Measurements from ENCODE around the gene DAW1.
"Not testable (repeated sequence)": the region's sequence is repeated elsewhere in the genome, so short reads cannot be mapped to it uniquely, and the experiment has no call there.

DAW1 gene

GRCh38 chr2:227914362-227914761 lies 42.9 kb downstream of the DAW1 start:
- no peak for DNase-seq (ENCODE audit: low read depth)

- DNase-seq (ENCODE audit: low read depth), result no peak
Measured at GRCh38 chr2:227921648-227922047, 50.2 kb downstream of the DAW1 start.

DNA sequence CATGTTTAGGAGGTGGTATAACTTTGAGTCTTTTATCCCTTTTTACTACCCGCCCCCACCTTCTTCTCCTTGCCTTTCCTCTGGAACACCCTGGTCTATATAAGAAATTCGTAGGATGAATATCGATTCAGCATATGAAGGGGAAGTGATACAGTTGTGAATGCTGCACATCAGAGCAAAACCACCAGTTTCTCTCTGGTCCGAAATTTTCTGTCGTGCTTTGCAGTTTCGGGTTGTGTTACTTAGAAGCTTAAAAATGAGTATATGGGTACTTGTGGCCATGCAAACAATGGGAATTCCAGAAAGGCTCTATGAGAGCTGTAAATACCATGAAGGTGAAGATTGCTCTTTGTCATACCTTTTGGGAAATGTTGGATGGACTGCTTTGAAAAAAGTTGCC lies 60.6 kb downstream of the DAW1 start:
- no peak for DNase-seq (ENCODE audit: low read depth)

DNA sequence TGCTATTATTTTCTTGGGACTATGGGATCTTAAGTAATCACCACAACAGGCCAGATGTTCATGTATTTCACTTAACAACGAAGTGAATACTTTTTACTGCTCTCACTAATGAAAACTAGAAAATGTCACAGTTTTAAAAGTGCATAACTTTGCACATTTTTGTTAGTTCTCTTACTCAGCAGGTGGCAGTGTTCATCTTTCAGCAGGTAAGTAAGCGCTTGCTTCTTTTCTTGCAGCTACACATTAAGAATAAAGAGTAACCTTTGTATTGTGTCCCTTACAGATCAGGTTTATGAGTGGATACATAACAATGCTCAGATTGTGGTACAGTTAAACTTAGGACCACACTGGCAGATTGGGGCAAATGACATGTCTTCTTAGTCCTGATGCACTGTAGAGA lies 61.0 kb downstream of the DAW1 start:
- DNase-seq (ENCODE audit: low read depth), result no peak

DNA sequence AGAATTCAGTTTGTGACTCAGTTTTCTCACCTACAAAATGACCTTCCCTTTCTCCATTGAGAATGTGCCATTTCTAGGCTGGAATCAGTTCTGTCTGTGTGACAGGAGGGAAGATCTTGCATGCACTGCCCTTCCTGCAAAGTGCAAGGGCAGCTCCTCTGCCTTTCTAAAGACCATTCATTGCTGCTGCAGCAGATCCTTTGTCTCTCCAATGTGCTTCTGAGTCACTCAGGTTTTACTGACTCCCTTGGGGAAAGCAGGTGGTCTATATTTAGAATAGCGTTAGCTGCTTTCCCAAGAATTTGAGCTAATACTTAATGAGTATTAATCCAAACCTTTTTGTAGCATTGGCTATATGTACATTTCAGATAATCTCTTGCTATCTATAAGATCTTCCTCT lies 62.5 kb downstream of the DAW1 start:
- no peak for DNase-seq (ENCODE audit: low read depth)

DNA sequence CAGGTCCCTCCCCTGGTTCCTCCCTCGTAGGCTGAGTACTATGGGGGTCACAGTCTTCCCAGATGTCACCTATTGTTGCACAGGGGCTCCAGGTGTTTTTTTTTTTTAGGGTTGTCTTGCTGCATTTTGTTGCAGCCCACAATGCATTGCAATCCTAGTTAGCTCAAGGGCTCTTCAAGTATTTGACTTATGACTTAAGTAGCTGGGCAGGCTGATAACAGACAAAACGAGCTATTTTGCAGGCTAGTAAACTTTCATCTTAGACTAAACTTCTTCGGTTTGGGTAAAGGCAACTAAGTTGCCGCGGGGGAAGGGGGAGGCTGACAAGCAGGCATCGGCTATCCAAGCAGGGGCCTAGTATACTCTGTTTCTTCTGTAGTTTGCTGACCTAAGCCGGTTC lies 64.8 kb downstream of the DAW1 start:
- not testable (repeated sequence) for DNase-seq (ENCODE audit: low read depth)

- DNase-seq (ENCODE audit: low read depth), result no peak
Measured at GRCh38 chr2:227939271-227940027, 68.0 kb downstream of the DAW1 start.

- DNase-seq (ENCODE audit: low read depth), result no peak
Measured at GRCh38 chr2:227942021-227942420, 70.6 kb downstream of the DAW1 start.

- no peak for DNase-seq (ENCODE audit: low read depth)
Measured at GRCh38 chr2:227942965-227943364, 71.5 kb downstream of the DAW1 start.

DNA sequence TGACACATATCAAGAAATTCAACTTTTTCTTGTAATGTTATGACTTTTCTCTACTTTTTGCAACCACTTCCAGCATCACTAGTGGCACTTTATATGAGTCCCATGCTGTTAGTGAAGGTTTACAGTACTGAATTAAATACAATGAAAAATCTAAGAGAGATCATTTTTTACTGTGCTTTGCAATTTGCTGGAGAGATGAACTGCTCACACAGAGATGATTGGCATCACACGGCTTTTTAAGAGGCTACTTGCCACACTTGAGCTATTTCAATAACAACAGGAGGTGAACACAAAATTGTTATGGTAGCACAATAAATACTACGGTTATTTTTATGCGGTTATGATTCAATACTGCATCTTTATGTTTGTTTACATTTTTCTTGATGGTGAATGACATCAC lies 88.9 kb downstream of the DAW1 start:
- DNase-seq (ENCODE audit: low read depth), result no peak

DNA sequence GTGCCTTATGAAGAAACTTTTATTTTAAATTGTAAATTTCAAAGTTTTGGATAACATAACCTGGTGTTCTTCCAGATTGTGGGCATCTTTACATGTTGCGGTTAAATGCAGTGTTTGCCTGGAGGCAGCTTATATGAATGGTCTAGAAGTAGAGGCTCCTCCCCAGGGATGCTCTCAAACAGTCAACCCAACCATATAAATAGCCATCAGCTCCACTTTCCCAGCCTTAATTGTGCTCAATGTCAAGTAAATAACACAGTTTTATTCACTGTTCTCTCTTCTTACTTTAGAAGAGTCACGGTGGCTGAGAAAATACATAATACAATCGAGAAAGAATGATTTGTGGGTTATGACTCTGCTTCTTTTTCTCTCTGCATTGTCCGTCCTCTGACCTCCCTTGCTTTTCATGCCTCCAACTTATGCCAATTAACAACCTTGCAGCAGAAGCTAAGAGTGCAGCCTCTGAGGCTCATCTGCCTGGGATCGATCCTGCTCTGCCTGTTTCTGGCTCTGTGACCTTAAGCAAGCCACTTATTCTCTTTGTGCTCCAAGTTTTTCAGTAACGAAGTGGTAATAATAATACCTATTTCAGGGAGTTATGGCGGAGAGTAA lies 100.3 kb downstream of the DAW1 start:
- no peak for DNase-seq (ENCODE audit: low read depth)

DNA sequence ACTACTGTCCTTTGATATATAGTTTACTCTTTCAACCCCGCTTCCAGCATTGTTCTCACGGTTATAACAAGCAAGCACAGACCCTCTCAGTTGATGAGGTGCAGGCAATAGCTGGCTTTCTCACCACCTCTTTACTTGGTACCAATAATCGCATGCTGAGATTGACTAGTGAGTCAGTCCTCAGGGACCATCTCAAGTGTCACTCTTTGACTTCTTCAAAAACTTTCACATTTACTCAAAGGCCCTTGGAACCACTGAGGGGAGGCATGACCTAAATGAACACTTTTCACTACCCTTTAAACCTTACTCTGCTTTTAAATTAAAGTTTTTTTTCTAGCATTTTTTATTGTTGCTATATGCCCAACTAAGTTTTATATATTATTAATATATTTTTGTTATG lies 101.8 kb downstream of the DAW1 start:
- no peak for DNase-seq (ENCODE audit: low read depth)
